Left ventricle myocardium inferior (tissue), 1 donor: ENCODE data around the gene SPATA25. TPM values are rescaled to one million over a fixed set of nuclear protein-coding genes. Genes with fewer than 3 reads are reported as not detected.

Experiments
- DNase-seq: peaks from one replicate; pipeline ENCODE4 v3.0.0-alpha.2; 2020
- H3K27ac ChIP-seq: fragments of 200-600 bp; replicated peaks from 2 replicates; pipeline ENCODE4 v1.8.0; 2021
- H3K27me3 ChIP-seq: fragments of 200-600 bp; 2 replicates; pipeline ENCODE4 v1.8.0; 2021; ENCODE audit warnings: low read depth
- H3K36me3 ChIP-seq: fragments of 200-600 bp; 2 replicates; pipeline ENCODE4 v1.8.0; 2021
- H3K4me1 ChIP-seq: fragments of 200-600 bp; 2 replicates; pipeline ENCODE4 v1.8.0; 2021
- H3K4me3 ChIP-seq: fragments of 200-600 bp; 2 replicates; pipeline ENCODE4 v1.8.0; 2021; ENCODE audit warnings: mild to moderate bottlenecking, moderate library complexity
- H3K9me3 ChIP-seq: fragments of 200-600 bp; replicated peaks from 2 replicates; pipeline ENCODE4 v1.8.0; 2021
- intact Hi-C: fragments of 100-400 bp; cut with micrococcal nuclease; formaldehyde crosslinking; loops from one replicate; pipeline ENCODE4 v1.11.0; 2022
- total RNA-seq: library from RNA; stranded (reverse); fragmentation: NEBNext Ultra II Directional; extraction: Animal tissue kit (Norgen Biotek cat#: 25700); gene quantifications from one replicate; pipeline ENCODE4 v1.2.1, GENCODE V29; 2021
- TF ChIP-seq, protein P1 (sequence below): fragments of 200-600 bp; IDR thresholded peaks from 2 replicates; pipeline ENCODE4 v1.8.0; 2021; ENCODE audit warnings: antibody characterized with exemption, mild to moderate bottlenecking, borderline replicate concordance
- donor health status: DM: no; HTN: yes; CAD: no; lungs with severe emphysema.

Gene SPATA25
- total RNA-seq, 1 donor from 2014 or later = 2.4 TPM

DNA sequence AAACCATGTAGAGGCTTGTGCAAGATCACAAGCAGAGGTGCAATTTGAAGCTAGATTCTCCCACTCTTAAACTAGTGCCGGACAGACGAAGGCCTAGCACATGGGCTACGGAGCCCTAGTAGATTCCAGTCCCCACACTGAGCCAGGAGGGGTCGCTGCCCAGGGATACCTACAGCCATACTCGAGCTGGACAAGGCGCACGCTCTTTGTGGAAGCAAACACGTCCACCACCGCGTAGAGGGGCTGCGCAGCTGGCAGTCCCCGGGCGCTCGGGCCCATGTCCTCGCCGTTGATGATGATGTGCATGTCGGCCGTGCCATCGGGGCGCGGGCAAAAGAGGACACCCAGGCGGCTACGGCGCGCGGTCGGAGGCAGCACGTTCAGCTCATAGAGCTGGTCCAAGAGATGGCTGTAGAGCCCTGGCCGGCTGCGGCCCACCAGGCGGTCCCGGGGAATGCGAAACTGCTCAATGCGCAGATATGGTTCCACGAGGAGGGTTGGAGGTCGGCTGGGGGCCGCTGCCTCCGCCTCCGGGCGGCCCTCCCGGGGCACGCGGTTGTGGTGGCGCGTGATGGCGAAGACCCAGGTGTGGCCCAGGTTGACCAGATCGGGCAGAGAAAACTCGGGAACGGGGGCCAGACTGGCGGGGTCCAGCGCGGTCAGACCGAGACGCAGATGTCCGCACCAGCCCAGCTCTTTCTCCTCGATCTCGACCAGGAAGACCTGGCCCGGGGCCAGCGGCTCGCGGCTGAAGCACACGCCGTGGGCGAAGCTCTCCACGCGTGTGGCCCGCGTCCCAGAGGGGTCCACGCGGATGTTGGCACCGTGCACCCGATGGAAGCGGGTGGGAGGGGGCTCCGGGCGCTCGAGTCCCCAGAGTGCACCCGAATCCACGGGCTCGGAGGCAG is 2.9 kb upstream of the SPATA25 start:
- Histone ChIP-seq H3K4me1 (peaks cover 51% of the 10 kb centered on the region), H3K27me3 (no peaks in the 10 kb centered on the region), H3K9me3 (no peaks in the 10 kb centered on the region), H3K4me3 (peak overlapping the region; percentile 83), H3K36me3 (peaks cover 54% of the 10 kb centered on the region), H3K27ac (peak overlapping the region; percentile 94)
- peak; percentile 85 for DNase-seq
- intact Hi-C loops = loop anchor here (5.0 kb wide), 1 partner anchor 42 kb away; the partner anchor contains the start of gene PCIF1
- TF ChIP-seq, protein P1, sequence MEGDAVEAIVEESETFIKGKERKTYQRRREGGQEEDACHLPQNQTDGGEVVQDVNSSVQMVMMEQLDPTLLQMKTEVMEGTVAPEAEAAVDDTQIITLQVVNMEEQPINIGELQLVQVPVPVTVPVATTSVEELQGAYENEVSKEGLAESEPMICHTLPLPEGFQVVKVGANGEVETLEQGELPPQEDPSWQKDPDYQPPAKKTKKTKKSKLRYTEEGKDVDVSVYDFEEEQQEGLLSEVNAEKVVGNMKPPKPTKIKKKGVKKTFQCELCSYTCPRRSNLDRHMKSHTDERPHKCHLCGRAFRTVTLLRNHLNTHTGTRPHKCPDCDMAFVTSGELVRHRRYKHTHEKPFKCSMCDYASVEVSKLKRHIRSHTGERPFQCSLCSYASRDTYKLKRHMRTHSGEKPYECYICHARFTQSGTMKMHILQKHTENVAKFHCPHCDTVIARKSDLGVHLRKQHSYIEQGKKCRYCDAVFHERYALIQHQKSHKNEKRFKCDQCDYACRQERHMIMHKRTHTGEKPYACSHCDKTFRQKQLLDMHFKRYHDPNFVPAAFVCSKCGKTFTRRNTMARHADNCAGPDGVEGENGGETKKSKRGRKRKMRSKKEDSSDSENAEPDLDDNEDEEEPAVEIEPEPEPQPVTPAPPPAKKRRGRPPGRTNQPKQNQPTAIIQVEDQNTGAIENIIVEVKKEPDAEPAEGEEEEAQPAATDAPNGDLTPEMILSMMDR = peak; percentile 77

DNA sequence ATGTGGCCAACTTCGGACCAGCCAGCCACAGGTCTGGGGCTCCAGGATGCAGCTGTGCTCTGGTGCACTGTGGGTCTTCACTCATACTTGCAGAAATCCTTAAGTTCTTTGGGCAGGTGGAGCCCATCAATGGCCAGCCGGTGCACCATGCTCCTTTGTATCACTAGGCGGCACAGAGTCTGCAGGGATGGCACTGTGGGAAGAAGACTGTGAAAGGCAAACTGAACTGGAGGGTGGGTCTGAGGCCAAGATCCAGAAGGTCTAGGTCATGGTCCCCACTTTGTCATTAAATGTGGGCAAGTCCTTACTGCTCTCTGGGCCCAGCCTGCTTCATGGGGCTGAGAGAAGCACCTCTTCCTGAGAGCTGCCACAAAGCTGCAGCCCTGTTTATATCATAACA is 1.3 kb upstream of the SPATA25 start:
- peaks cover 59% of the 10 kb centered on the region for H3K4me1 ChIP-seq
- no peaks in the 10 kb centered on the region for H3K9me3 ChIP-seq
- TF ChIP-seq, protein P1 = no peak
- H3K27me3 ChIP-seq = no peaks in the 10 kb centered on the region
- H3K4me3 ChIP-seq = no peak overlapping the region
- peaks cover 40% of the 10 kb centered on the region for H3K36me3 ChIP-seq
- intact Hi-C loops = no loop called here
- DNase-seq = no peak
- no peak overlapping the region for H3K27ac ChIP-seq

DNA sequence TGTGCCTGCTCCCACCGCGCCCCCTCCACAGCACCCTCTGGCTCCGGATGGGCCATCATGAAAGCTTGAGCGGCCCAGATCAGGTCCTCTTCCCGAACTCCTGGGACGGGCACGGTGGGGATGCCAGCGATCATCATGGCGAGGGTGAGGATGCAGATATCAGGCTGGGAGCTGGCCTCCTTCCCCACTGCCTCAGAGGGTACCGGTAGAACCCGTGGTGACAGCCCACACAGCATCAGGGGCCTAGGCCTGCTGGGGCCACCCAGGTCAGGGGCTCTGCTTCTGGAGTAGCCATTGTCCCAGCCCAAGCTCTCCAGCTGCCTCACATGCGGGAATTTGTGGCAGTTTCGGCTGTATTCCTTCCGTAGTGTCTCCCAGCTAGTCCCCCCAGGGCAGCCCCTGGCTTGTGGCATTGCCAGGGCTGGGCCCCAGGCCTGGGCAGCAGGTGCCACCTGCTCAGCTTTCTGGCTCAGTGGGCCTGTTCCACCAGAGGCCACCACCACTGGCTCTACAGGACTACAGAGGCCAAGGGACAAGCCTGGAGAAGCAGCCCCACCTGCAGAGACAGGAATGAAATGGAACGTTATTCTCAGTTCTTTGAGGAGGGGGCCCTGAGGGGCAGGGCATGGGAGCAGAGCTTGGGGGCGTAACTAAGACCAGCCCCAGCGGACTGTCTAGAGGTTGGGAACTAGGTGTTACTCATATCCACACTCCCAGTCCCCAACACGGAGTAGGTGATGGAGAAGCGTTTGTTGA is 654 bp downstream of the SPATA25 start:
- DNase-seq = no peak
- TF ChIP-seq, protein P1 = no peak
- Histone ChIP-seq H3K4me3 (no peak overlapping the region), H3K4me1 (peaks cover 57% of the 10 kb centered on the region), H3K36me3 (peaks cover 38% of the 10 kb centered on the region), H3K27me3 (no peaks in the 10 kb centered on the region), H3K27ac (no peak overlapping the region), H3K9me3 (no peaks in the 10 kb centered on the region)
- intact Hi-C loops = no loop called here

DNA sequence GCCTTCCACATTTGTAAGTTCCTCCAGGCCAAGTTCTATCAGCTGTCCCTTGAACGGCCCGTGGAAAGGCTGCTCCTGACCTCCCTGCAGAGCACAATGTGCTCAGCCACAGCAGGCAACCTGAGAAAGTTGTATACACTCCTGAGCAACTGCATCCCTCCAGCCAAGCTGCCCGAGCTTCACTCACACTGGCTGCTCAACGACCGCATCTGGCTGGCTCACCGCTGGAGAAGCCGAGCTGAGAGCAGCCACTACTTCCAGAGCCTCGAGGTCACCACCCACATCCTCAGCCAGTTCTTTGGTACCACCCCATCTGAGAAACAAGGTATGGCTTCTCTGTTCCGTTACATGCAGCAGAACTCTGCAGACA is 4.3 kb downstream of the SPATA25 start:
- H3K27ac ChIP-seq = no peak overlapping the region
- H3K4me1 ChIP-seq = peaks cover 49% of the 10 kb centered on the region
- TF ChIP-seq, protein P1 = no peak
- H3K27me3 ChIP-seq = no peaks in the 10 kb centered on the region
- intact Hi-C loops = no loop called here
- DNase-seq = no peak
- H3K9me3 ChIP-seq = no peaks in the 10 kb centered on the region
- no peak overlapping the region for H3K4me3 ChIP-seq
- H3K36me3 ChIP-seq = peaks cover 38% of the 10 kb centered on the region

DNA sequence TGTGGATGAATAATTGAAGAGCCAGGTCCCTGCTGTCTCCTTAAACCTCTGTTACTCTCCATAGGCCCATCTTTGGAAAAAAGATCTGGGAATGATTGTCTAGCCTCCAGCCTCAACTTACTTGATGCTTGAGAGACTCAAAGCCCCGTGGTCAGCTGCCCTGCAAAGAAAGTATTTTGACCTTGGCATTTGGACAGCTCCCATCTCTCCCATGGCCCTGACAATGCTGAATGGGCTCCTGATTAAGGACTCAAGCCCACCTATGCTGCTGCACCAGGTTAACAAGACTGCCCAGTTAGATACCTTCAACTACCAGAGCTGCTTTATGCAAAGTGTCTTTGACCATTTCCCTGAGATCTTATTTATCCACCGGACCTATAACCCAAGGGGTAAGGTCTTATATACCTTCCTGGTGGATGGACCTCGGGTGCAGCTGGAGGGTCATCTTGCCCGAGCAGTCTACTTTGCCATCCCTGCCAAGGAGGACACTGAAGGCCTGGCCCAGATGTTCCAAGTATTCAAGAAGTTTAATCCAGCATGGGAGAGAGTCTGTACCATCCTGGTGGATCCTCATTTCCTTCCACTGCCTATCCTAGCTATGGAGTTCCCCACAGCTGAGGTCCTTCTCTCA is 4.8 kb downstream of the SPATA25 start:
- no peak overlapping the region for H3K4me3 ChIP-seq
- TF ChIP-seq, protein P1 = no peak
- peaks cover 42% of the 10 kb centered on the region for H3K36me3 ChIP-seq
- no peaks in the 10 kb centered on the region for H3K9me3 ChIP-seq
- no peaks in the 10 kb centered on the region for H3K27me3 ChIP-seq
- peaks cover 48% of the 10 kb centered on the region for H3K4me1 ChIP-seq
- H3K27ac ChIP-seq = no peak overlapping the region
- intact Hi-C loops = no loop called here
- no peak for DNase-seq
